SJCRH30 (cell line): ENCODE measurements around the gene FARS2. TPM values are rescaled to one million over a fixed set of nuclear protein-coding genes. Genes with fewer than 3 reads are reported as not detected.

ENCODE experiments used
- DNase-seq, 2 experiments: peaks; one replicate each; pipeline ENCODE4 v3.0.0-alpha.2; 2015 to 2020
- H3K27ac ChIP-seq: fragments of 250-450 bp; sonication (Bioruptor Pico); 2 replicates; pipeline ENCODE4 v1.5.1; 2020; ENCODE audit warnings: mild to moderate bottlenecking, moderate library complexity
- H3K27me3 ChIP-seq: fragments of 250-450 bp; sonication (Bioruptor Pico); 2 replicates; pipeline ENCODE4 v1.5.1; 2020; ENCODE audit warnings: mild to moderate bottlenecking, moderate library complexity
- H3K36me3 ChIP-seq: fragments of 250-450 bp; sonication (Bioruptor Pico); 2 replicates; pipeline ENCODE4 v1.5.1; 2020; ENCODE audit warnings: mild to moderate bottlenecking, moderate library complexity
- H3K4me1 ChIP-seq: fragments of 250-450 bp; sonication (Bioruptor Pico); 2 replicates; pipeline ENCODE4 v1.5.1; 2020; ENCODE audit warnings: mild to moderate bottlenecking, moderate library complexity
- H3K4me3 ChIP-seq: fragments of 250-450 bp; sonication (Bioruptor Pico); 2 replicates; pipeline ENCODE4 v1.5.1; 2020; ENCODE audit warnings: mild to moderate bottlenecking, moderate library complexity
- H3K9me3 ChIP-seq: fragments of 250-450 bp; sonication (Bioruptor Pico); replicated peaks from 2 replicates; pipeline ENCODE4 v1.5.1; 2020; ENCODE audit warnings: mild to moderate bottlenecking, moderate library complexity
- total RNA-seq: library from RNA; depleted of rRNA; stranded (reverse); fragments of >200 nt; shearing (Covaris generic); gene quantifications from 2 replicates; pipeline ENCODE4 v1.2.3, GENCODE V29; 2014

FARS2 gene
- total RNA-seq, 1 experiment from 2014 or later = 10.5 TPM

DNA sequence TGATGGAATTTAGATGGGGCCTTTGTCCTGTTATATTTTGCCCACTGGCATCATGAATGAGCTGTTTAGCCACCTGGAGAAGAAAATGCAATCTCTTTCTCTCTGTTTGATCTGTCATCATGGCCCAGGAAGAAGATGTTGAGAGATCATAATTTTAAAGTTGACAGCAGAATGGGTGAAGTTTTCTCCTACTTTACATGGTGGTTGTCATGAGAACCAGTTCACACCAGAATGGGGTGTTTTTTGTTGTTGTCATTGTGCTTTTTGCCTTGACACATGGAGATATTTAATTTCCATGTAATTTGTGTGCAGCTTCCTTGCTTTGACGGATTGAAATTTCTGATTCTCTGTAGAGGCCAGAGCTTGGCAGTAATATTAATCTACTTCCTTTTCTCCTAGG lies 122.5 kb downstream of the FARS2 start:
- Histone ChIP-seq H3K4me1 (no peaks in the 10 kb centered on the region), H3K9me3 (no peaks in the 10 kb centered on the region), H3K27ac (no peak overlapping the region), H3K4me3 (no peak overlapping the region), H3K27me3 (no peaks in the 10 kb centered on the region), H3K36me3 (no peaks in the 10 kb centered on the region)
- no peak for DNase-seq

- Histone ChIP-seq H3K27ac (no peak overlapping the region), H3K4me3 (no peak overlapping the region), H3K4me1 (no peaks in the 10 kb centered on the region), H3K27me3 (no peaks in the 10 kb centered on the region), H3K36me3 (no peaks in the 10 kb centered on the region), H3K9me3 (no peaks in the 10 kb centered on the region)
- DNase-seq = no peak
Observed at GRCh38 chr6:5384276-5384675, 123.0 kb downstream of the FARS2 start.

DNA sequence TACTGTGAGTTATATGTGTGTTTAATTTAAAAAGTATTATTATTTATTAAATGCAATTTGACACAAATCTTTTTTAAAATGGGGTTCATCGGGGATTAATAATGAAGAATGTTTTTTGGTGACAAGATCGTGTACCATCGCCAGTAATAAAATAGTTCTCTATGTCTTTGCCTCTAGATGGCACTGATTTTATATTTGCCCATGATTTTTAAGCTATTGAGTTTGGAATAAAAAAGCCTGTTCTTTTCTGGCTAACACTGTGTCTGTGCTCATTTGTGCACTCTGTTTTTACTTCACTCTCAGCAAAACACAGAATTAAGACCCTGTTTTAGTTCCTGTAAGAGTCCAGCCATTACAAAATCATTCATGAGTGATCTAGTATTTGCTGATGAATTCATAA lies 127.0 kb downstream of the FARS2 start:
- H3K27ac ChIP-seq = no peak overlapping the region
- no peaks in the 10 kb centered on the region for H3K36me3 ChIP-seq
- no peaks in the 10 kb centered on the region for H3K4me1 ChIP-seq
- H3K27me3 ChIP-seq = no peaks in the 10 kb centered on the region
- no peaks in the 10 kb centered on the region for H3K9me3 ChIP-seq
- no peak for DNase-seq
- no peak overlapping the region for H3K4me3 ChIP-seq

GRCh38 chr6:5389086-5389745 lies 127.9 kb downstream of the FARS2 start:
- no peaks in the 10 kb centered on the region for H3K9me3 ChIP-seq
- no peaks in the 10 kb centered on the region for H3K4me1 ChIP-seq
- no peaks in the 10 kb centered on the region for H3K36me3 ChIP-seq
- no peak overlapping the region for H3K27ac ChIP-seq
- no peak overlapping the region for H3K4me3 ChIP-seq
- H3K27me3 ChIP-seq = no peaks in the 10 kb centered on the region
- no peak for DNase-seq

GRCh38 chr6:5390177-5390576 lies 128.9 kb downstream of the FARS2 start:
- H3K4me3 ChIP-seq = no peak overlapping the region
- H3K36me3 ChIP-seq = no peaks in the 10 kb centered on the region
- no peak for DNase-seq
- H3K4me1 ChIP-seq = no peaks in the 10 kb centered on the region
- no peaks in the 10 kb centered on the region for H3K27me3 ChIP-seq
- H3K9me3 ChIP-seq = no peaks in the 10 kb centered on the region
- no peak overlapping the region for H3K27ac ChIP-seq

DNA sequence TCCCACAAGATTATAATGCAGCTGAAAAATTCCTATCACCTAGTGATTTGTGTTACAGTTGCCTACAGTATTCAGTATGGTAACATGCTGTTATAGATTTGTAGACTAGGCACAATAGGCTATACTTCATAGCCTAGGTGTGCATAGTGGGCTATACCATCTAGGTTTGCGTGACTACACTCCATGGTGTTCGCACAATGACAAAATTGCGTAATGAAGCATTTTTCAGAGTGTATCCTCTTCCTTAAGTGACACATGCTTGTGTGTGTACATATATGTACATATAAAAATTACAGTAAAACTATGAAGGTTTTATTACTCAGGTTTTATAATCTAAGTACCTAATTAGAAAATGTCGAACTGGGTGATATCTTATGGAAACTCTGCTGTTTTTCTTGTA lies 133.0 kb downstream of the FARS2 start:
- Histone ChIP-seq H3K27me3 (no peaks in the 10 kb centered on the region), H3K27ac (no peak overlapping the region), H3K9me3 (no peaks in the 10 kb centered on the region), H3K4me3 (no peak overlapping the region), H3K4me1 (no peaks in the 10 kb centered on the region), H3K36me3 (no peaks in the 10 kb centered on the region)
- DNase-seq = no peak

DNA sequence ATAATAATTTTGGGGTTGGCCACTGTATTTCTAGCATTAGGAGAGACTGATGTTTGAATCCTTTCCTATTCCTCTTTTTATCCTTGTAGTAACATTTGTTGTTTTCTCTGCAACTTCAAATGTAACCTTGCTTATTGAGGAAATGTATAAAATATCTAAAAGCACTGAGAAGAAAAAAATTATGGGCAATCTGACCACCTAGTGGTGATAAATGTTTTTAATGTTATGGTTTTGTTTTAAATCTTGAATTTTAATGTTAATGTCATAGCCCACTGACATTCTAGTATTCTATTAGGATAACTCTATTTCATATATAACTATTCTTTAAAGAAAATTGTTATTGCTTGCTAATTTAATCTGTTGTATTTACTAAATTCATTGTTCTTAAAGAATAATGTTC lies 134.4 kb downstream of the FARS2 start:
- no peaks in the 10 kb centered on the region for H3K4me1 ChIP-seq
- H3K27ac ChIP-seq = no peak overlapping the region
- H3K4me3 ChIP-seq = no peak overlapping the region
- no peaks in the 10 kb centered on the region for H3K9me3 ChIP-seq
- no peak for DNase-seq
- no peaks in the 10 kb centered on the region for H3K36me3 ChIP-seq
- no peaks in the 10 kb centered on the region for H3K27me3 ChIP-seq

- H3K4me1 ChIP-seq = no peaks in the 10 kb centered on the region
- no peak overlapping the region for H3K27ac ChIP-seq
- no peaks in the 10 kb centered on the region for H3K36me3 ChIP-seq
- H3K9me3 ChIP-seq = no peaks in the 10 kb centered on the region
- peak in 1 of 2 experiments; percentile 63 for DNase-seq
- H3K27me3 ChIP-seq = no peaks in the 10 kb centered on the region
- H3K4me3 ChIP-seq = no peak overlapping the region
Observed at GRCh38 chr6:5398530-5398929, 137.2 kb downstream of the FARS2 start.

DNA sequence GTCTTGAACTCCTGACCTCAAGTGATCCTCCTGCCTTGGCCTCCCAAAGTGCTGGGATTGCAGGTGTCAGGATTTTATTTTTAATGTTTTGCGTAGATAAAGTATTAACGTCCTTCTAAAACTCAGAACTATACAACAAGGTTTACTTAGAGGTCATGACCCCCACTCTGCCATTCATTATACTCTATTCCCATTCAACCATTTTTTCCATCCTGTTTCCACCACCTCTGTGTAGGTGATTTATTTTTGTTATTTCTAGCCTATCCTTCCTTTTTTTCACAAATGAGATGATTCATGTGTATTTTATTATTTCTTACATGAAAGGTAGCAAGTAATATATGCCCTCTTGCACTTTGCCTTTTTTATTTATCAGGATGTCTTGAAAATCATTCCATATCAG lies 138.1 kb downstream of the FARS2 start:
- H3K27ac ChIP-seq = no peak overlapping the region
- H3K27me3 ChIP-seq = no peaks in the 10 kb centered on the region
- no peaks in the 10 kb centered on the region for H3K4me1 ChIP-seq
- DNase-seq = no peak
- H3K9me3 ChIP-seq = no peaks in the 10 kb centered on the region
- no peaks in the 10 kb centered on the region for H3K36me3 ChIP-seq
- H3K4me3 ChIP-seq = no peak overlapping the region

DNA sequence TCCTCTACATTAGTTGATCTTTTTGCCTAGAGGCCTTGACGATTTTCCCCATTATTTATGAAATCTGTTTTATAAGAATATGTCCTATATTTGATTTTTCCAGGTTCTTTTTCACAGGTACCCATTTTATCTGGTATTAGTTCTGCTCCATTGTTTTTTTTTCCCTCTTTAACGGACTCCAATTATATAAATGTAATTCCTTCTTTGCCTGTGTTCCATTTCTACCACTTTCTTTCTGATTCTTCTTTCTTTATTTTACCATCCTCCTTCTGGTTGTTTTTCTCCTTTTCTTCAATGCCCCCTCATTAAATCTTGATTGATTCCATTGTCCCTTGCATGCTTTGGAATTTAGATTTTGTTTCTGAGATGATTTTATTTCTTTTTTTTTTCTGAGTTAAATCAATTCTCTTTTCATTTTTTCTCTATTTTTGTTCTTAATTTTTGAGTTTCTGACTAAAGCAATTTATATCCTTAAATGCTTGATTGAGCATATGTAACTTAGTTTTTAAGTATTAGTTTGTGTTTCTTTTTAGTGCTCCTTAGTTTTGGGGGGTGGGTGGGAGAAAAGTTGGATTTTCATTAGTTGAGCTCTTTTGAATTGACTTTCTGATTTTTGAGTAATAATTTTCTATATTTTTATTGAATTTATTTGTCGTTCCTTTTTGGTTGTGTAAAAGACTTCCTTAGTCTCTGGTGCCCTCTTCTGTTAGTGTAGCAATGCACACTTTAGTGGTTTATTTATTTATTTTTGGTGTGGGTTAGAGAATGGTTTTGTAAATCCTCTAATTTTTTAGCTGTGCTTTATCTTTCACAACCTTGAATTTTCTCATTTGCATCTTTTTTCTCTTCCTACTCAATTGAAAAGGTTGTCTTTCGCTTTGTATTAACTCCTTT lies 140.8 kb downstream of the FARS2 start:
- H3K9me3 ChIP-seq = no peaks in the 10 kb centered on the region
- no peaks in the 10 kb centered on the region for H3K27me3 ChIP-seq
- H3K4me3 ChIP-seq = no peak overlapping the region
- no peaks in the 10 kb centered on the region for H3K36me3 ChIP-seq
- peak in 1 of 2 experiments; percentile 24 for DNase-seq
- no peak overlapping the region for H3K27ac ChIP-seq
- no peaks in the 10 kb centered on the region for H3K4me1 ChIP-seq

GRCh38 chr6:5403076-5403475 lies 141.8 kb downstream of the FARS2 start:
- no peaks in the 10 kb centered on the region for H3K9me3 ChIP-seq
- H3K4me3 ChIP-seq = no peak overlapping the region
- no peaks in the 10 kb centered on the region for H3K4me1 ChIP-seq
- no peak for DNase-seq
- H3K36me3 ChIP-seq = no peaks in the 10 kb centered on the region
- no peaks in the 10 kb centered on the region for H3K27me3 ChIP-seq
- no peak overlapping the region for H3K27ac ChIP-seq

DNA sequence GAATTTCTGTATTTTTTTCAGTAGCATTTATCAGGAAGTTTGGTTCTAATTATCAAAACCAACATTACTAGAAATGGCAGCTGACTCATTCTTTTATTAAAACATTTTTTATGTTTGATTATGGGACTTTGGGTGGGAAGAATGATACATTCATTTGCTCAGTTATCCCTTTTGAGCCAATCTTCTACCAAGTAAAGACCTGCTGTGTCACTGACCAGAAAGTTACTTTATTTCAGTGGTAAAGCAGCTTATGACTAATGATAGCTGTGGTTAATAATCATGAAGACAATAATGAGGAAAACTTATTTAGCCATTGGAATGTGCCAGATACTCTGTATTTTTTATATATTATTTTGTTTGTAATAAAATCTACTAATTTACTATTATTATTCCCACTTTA lies 142.3 kb downstream of the FARS2 start:
- Histone ChIP-seq H3K9me3 (no peaks in the 10 kb centered on the region), H3K27ac (no peak overlapping the region), H3K36me3 (no peaks in the 10 kb centered on the region), H3K4me3 (no peak overlapping the region), H3K4me1 (no peaks in the 10 kb centered on the region), H3K27me3 (no peaks in the 10 kb centered on the region)
- no peak for DNase-seq

DNA sequence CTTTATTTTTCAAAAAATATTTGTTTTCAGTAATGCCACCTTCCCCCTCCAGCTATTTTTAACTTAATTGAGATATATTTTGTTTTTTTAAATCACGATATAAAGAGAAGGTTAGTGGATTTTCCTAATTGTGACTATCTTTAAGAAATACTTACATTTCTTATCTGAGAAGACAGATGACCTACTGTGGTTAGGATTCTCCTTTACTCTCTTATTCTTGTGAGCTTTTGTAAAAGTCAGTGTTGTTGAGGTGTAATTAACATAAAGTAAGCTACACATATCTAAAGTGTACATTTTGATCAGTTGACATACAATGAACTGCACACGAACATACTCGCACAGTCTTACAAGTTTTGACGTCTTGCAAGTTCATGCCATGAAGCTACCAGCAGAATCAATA lies 144.7 kb downstream of the FARS2 start:
- H3K27me3 ChIP-seq = no peaks in the 10 kb centered on the region
- H3K9me3 ChIP-seq = no peaks in the 10 kb centered on the region
- DNase-seq = no peak
- H3K27ac ChIP-seq = no peak overlapping the region
- H3K4me1 ChIP-seq = peaks cover under 1% of the 10 kb centered on the region
- no peak overlapping the region for H3K4me3 ChIP-seq
- no peaks in the 10 kb centered on the region for H3K36me3 ChIP-seq

DNA sequence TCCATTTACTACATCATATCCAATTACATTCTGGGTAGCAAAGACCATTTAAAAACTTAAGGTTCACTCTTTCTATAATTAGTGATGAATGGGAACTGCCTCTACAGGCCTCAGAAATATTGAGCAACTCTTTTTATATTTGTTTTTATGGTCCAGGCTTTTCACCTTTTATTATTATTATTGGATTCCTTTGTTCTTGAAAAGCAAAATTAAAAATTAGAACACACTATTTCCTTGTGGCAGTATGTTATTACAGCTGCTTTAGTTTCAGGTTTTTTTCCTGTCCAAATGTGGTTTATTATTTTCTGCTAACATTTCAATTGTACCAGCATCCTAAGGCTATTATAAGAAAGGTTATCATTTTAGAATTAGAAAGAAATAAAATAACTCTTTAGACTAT lies 150.1 kb downstream of the FARS2 start:
- H3K4me1 ChIP-seq = peaks cover 10% of the 10 kb centered on the region
- H3K27me3 ChIP-seq = no peaks in the 10 kb centered on the region
- peak in 1 of 2 experiments; percentile 50 for DNase-seq
- H3K36me3 ChIP-seq = no peaks in the 10 kb centered on the region
- H3K4me3 ChIP-seq = no peak overlapping the region
- no peaks in the 10 kb centered on the region for H3K9me3 ChIP-seq
- no peak overlapping the region; the same call in 1 of the 2 replicates for H3K27ac ChIP-seq

- DNase-seq = peak; percentile 4 to 31
- Histone ChIP-seq H3K4me3 (no peak overlapping the region), H3K27me3 (no peaks in the 10 kb centered on the region), H3K4me1 (peaks cover 10% of the 10 kb centered on the region), H3K36me3 (no peaks in the 10 kb centered on the region), H3K27ac (no peak overlapping the region), H3K9me3 (no peaks in the 10 kb centered on the region)
Observed at GRCh38 chr6:5412017-5412416, 150.7 kb downstream of the FARS2 start.
